Measurements from ENCODE around the gene WASF2. TPM values are rescaled to one million over a fixed set of nuclear protein-coding genes. Genes with fewer than 3 reads are reported as not detected.
A peak's percentile ranks its signal among the peaks of the same experiment; 100 is the strongest.
"Not testable (repeated sequence)": the region's sequence is repeated elsewhere in the genome, so short reads cannot be mapped to it uniquely, and the experiment has no call there.

Gene WASF2
- total RNA-seq, 1 donor from 2014 or later: 58.9 TPM

- H3K36me3 ChIP-seq: no peaks in the 10 kb centered on the region
- H3K27ac ChIP-seq: peak overlapping the region; percentile 78
- intact Hi-C loops (cut with DNase I): loop anchor here (10.0 kb wide), 1 partner anchor 272 kb away; no protein-coding TSS in a partner anchor
These were observed 97.0 kb downstream of the WASF2 start for GRCh38 chr1:27392778-27393635.

GRCh38 chr1:27392096-27392777 lies 97.7 kb downstream of the WASF2 start, which contains the start of gene GPR3:
Gene GPR3, plus strand, starts transcription at chr1:27392622. Its CDS starts 1,177 bp downstream, at chr1:27393799.
- peak; percentile 43 to 65 (median 51) for TF ChIP-seq CTCF (IDR thresholded peaks at IDR 0.05)
- TF ChIP-seq POLR2AphosphoS5 (IDR thresholded peaks at IDR 0.05; ENCODE audit: insufficient read depth in 1 of 2, low read depth in 1 of 2): peak; percentile 70 to 73
- no peak for TF ChIP-seq POLR2A (IDR thresholded peaks at IDR 0.05)
- peak within 1 kb of the TSS; percentile 78 for H3K27ac ChIP-seq
- H3K4me3 ChIP-seq: peak within 1 kb of the TSS; percentile 46 to 59
- H3K27me3 ChIP-seq: no peaks in the 10 kb centered on the region
- DNase-seq (ENCODE audit: extremely low spot score in 2 of 2): no peak
- H3K4me1 ChIP-seq: peaks cover 19% of the 10 kb centered on the region
- intact Hi-C loops (cut with DNase I): loop anchor here (10.0 kb wide), 1 partner anchor 273 kb away; no protein-coding TSS in a partner anchor
- H3K36me3 ChIP-seq: no peaks in the 10 kb centered on the region
- no peaks in the 10 kb centered on the region for H3K9me3 ChIP-seq

More at GRCh38 chr1:27392778-27393635, 97.0 kb downstream of the WASF2 start:
- Histone ChIP-seq H3K27me3 (no peaks in the 10 kb centered on the region), H3K4me3 (peak overlapping the region; percentile 46 to 59), H3K4me1 (peaks cover 19% of the 10 kb centered on the region), H3K9me3 (no peaks in the 10 kb centered on the region)
- no peak for TF ChIP-seq POLR2A (IDR thresholded peaks at IDR 0.05)
- no peak for TF ChIP-seq POLR2AphosphoS5 (IDR thresholded peaks at IDR 0.05; ENCODE audit: insufficient read depth in 1 of 2, low read depth in 1 of 2)
- TF ChIP-seq CTCF (IDR thresholded peaks at IDR 0.05): no peak
- no peak for DNase-seq (ENCODE audit: extremely low spot score in 2 of 2)

- H3K36me3 ChIP-seq: no peaks in the 10 kb centered on the region
- H3K4me1 ChIP-seq: peaks cover 19% of the 10 kb centered on the region
- TF ChIP-seq POLR2AphosphoS5 (IDR thresholded peaks at IDR 0.05; ENCODE audit: insufficient read depth in 1 of 2, low read depth in 1 of 2): peak in 1 of 2 donors; percentile 10
- no peak for TF ChIP-seq POLR2A (IDR thresholded peaks at IDR 0.05)
- TF ChIP-seq CTCF (IDR thresholded peaks at IDR 0.05): no peak
- H3K9me3 ChIP-seq: no peaks in the 10 kb centered on the region
- H3K27ac ChIP-seq: peak overlapping the region; percentile 78
- no peak for DNase-seq (ENCODE audit: extremely low spot score in 2 of 2)
- H3K27me3 ChIP-seq: no peaks in the 10 kb centered on the region
- intact Hi-C loops (cut with DNase I): loop anchor here (10.0 kb wide), 1 partner anchor 273 kb away; no protein-coding TSS in a partner anchor
- H3K4me3 ChIP-seq: peak overlapping the region; percentile 46 to 59
These were observed 98.4 kb downstream of the WASF2 start for GRCh38 chr1:27391511-27392095.

GRCh38 chr1:27388337-27389005 lies 101.5 kb downstream of the WASF2 start:
- Histone ChIP-seq H3K4me3 (no peak overlapping the region), H3K27ac (no peak overlapping the region), H3K36me3 (no peaks in the 10 kb centered on the region), H3K9me3 (no peaks in the 10 kb centered on the region), H3K27me3 (no peaks in the 10 kb centered on the region), H3K4me1 (peaks cover 15% of the 10 kb centered on the region)
- DNase-seq (ENCODE audit: extremely low spot score in 2 of 2): no peak
- peak; percentile 70 to 87 (median 86) for TF ChIP-seq CTCF (IDR thresholded peaks at IDR 0.05)
- TF ChIP-seq POLR2A (IDR thresholded peaks at IDR 0.05): no peak
- peak in 1 of 2 donors; percentile 24 for TF ChIP-seq POLR2AphosphoS5 (IDR thresholded peaks at IDR 0.05; ENCODE audit: insufficient read depth in 1 of 2, low read depth in 1 of 2)
- intact Hi-C loops (cut with DNase I): no loop called here

GRCh38 chr1:27384797-27385196 lies 105.2 kb downstream of the WASF2 start:
- H3K9me3 ChIP-seq; DNase-seq (ENCODE audit: extremely low spot score in 2 of 2); H3K27ac ChIP-seq; H3K4me3 ChIP-seq; H3K27me3 ChIP-seq; H3K36me3 ChIP-seq; intact Hi-C loops (cut with DNase I): not testable (repeated sequence)
- peaks cover 37% of the 10 kb centered on the region for H3K4me1 ChIP-seq

All from vagina (tissue), 2 donors.